ENCODE measurements around the gene LYPD5.

DNA sequence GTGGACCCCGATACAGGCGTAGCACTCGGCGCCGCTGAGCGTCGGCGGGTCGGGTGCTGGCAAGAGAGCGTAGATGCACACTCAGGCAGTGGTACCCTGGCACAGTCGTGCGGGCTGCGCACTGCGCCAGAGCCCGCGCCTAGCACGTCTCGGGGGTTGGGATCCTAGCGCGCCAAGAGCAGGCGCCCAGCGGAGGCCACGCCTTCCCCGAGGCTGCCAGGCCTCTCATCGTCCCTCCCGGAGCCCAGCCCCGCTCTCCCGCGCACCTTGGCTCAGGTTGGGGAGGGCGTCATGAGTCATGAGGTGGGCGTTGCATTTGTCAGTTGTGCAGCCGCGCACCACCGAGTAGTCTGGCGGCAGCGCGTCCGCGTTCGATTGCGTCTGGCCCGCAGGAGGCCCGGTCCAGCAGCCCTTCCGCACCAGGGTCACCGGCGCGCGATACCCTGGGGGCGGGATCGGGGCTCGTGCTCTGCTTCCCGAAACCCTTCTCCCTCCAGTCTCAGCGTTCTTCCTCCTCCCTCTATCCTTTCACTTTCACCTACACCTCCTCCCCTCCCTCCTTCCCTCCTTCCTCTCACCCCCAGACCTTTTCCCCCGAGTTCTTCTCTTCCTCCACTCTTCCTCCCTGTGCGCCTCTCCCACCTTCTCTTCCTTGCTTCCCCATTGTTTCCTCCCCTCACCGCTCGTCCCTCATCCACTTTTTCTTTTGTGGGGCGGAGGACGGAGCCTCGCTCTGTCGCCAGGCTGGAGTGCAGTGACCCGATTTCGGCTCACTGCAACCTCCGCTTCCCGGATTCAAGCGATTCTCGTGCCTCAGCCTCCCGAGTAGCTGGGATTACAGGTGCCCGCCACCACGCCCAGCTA is 3.5 kb downstream of the LYPD5 start:
- TF ChIP-seq EZH2 (IDR thresholded peaks at IDR 0.05) (no peak), POLR2AphosphoS5 (IDR thresholded peaks at IDR 0.05; ENCODE audit: borderline replicate concordance, low read depth, low read length) (no peak), FOXP2 (optimal IDR thresholded peaks at IDR 0.05; ENCODE audit: control extremely low read depth, extremely low read length, insufficient read depth) (no peak)

Measured in SK-N-MC (cell line).